Right lung (tissue), 5 donors: ENCODE measurements around the gene SORCS2. TPM values are rescaled to one million over a fixed set of nuclear protein-coding genes. Genes with fewer than 3 reads are reported as not detected.

Experiments
- DNase-seq, 2 donors: peaks; one replicate each; pipeline ENCODE4 v3.0.0-alpha.2; 2013
- polyA plus RNA-seq, 5 donors: library from polyadenylated mRNA; unstranded; fragments of 120-200 nt; gene quantifications; one replicate each; pipeline versions ENCODE4 v1.2.1 to v1.2.3, GENCODE V29; 2013; ENCODE audit warnings: inconsistent platforms in 1 of 5, low replicate concordance in 1 of 5; ENCODE audit not compliant: insufficient read length in 5 of 5, insufficient read depth in 1 of 5

SORCS2 gene
- polyA plus RNA-seq, 5 donors, result 4.8 to 8.6 (median 5.8) TPM

- no peak for DNase-seq
These were observed 311.4 kb downstream of the SORCS2 start for GRCh38 chr4:7503559-7504249.

DNA sequence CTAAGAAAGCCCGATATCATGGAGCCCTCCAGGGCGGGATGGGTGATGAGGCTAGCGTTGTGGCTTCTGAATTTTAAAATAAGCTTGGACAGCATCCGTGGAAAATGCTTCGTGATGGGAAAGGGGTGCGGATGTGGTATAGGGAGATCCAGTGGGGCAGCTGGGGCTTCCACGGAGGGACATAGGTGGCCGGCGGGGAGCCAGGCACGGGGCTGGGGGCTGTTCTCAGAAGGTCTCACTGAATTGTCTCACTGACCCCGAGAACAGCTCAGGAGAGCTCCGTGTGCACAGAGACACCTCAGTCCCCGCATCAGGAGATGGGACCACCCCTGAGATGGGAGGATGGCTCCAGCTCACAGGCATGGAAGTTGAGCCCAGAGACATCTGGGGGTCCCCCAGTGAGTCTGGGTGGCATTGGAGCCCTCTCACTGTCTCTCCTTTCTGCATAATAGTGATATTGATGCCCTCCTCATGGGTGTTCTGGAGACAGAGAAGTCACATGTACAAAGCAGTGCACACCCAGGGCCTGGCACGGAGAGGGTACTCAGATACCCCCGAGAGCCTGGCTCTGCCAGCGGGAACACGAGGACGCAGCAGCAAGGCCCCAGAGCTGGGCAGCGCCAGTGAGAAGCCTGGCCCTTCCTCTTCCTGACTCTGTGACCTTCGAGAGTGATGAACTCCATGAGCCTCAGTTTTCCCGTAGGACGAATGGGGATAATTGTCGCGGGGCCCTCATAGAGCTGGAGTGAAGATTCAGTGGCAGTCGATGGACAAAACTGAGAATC, 313.0 kb downstream of the SORCS2 start:
- DNase-seq, result no peak

GRCh38 chr4:7506119-7506518, 313.8 kb downstream of the SORCS2 start:
- no peak for DNase-seq

GRCh38 chr4:7506572-7506971, 314.2 kb downstream of the SORCS2 start:
- no peak for DNase-seq

DNA sequence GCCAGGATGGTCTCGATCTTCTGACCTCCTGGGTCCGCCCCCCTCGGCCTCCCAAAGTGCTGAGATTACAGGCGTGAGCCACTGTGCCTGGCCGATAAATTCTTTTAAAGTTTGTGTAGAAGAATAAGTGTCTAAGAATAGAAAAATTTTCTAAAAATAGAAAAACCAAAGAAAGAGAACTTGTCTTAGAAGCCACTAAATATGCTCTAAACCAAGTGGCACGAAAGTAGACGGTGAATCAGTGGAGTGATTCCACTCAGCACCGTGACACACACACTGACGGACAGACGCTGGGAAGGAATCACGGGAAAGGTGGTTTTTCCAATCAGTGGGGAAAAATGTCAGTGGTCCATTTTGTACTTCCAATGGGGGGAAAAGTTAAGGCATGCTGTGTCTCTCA, 315.0 kb downstream of the SORCS2 start:
- no peak for DNase-seq

- no peak for DNase-seq
These were observed 317.7 kb downstream of the SORCS2 start for GRCh38 chr4:7510066-7510465.

GRCh38 chr4:7510538-7510937, 318.2 kb downstream of the SORCS2 start:
- no peak for DNase-seq

DNA sequence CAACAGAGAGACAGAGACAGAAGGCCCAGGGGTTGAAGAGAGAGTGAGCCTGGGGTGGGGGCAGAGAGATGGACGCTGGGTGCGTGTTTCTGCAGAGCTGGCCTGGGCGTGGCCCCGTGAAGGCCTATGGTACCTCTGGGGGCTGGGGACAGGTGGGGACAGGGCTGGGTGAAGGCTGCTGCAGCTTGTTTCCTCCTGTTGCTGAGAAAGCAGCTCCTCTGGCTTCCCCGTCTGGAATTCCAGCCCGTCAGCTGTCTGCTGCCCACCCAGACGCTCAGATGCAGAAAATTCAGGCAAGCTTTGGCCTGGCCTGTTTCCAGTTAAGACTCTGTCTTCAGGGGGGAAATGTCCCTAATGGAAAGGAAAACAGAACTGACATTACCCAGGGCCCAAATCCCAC, 319.2 kb downstream of the SORCS2 start:
- DNase-seq, result no peak

- DNase-seq, result no peak
These were observed 320.1 kb downstream of the SORCS2 start for GRCh38 chr4:7512428-7512827.

DNA sequence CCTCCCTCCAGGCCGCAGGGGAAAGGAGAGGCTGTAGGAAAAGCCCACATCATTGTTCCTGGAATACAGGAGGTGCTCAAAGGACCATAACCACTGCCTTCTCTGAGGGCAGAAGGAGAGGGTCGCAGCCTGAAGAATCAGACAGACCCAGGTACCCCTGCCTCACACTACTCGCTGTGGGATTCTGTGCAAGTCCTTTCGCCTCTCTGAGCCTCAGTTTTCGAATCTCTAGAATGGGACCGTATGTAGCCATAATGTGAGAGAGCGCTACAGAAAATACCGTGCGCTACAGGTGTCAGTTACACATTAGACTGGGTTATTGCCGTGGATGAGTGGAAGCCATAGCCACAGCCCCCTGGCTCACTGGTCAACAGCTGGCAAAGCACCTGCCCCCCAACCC, 320.6 kb downstream of the SORCS2 start:
- DNase-seq, result no peak

DNA sequence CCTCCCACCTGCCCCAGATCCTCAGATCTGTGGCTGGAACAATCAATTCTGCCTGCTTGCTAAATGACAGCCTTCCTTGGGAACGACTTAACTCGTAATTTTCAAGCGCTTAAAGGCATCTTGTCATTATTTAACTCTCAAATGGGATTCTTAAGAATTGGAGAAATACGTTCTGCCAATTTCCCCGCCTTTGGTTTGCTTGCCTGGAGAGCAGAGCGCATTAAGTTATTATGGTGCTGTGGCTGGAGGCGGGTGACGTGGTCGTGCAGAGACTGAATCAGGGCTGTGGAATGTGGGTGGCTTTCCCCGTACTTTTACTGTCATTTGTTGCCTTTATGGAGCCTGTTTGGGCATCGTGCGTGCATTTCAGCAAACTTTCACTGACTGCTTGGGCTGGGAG, 321.3 kb downstream of the SORCS2 start:
- no peak for DNase-seq

- no peak for DNase-seq
These were observed 321.9 kb downstream of the SORCS2 start for GRCh38 chr4:7514281-7514680.

DNA sequence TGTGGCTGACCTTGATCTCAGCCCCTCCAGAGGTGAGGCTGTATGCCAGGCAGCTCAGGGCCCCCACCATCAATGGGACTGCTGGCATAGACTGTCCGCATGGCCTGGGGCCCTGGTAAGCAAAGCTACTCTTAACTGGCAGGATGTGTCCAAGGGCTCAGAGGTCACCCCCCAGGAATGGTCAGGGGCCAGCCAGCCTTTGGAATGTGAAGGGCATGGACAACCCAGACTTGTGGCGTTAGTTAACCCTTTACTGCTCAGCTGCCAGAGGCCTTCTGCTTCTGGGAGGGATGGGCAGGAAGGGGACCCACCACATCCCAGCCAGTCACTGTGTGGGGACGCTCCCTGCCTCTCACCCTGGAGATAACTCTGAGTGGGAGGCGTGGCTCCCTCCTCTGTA, 322.5 kb downstream of the SORCS2 start:
- DNase-seq, result no peak

DNA sequence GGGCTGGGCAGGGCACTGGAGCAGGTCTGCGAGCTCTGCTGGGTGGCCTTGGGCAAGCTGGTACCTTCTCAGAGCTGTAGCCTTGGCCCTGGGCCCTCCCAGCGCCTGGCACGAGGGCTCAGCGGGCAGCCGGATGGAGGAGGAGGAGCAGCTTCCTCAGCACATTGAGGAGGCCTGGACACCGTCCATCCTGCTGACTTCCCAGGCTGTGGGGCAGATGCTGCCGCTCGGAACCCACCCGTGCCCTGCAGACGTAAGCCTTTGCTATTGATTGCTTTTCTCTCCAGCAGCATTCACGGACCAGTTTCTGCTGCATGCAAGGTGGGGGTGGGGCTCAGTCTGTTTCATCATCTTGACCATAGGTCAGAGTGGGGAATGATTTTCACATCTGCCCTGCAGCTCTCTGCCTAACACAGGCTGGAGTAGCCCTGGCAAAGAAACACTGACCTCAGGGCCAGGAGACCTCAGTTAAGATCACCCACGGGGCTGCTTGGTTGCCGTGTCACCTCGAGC, 323.1 kb downstream of the SORCS2 start:
- DNase-seq, result no peak

DNA sequence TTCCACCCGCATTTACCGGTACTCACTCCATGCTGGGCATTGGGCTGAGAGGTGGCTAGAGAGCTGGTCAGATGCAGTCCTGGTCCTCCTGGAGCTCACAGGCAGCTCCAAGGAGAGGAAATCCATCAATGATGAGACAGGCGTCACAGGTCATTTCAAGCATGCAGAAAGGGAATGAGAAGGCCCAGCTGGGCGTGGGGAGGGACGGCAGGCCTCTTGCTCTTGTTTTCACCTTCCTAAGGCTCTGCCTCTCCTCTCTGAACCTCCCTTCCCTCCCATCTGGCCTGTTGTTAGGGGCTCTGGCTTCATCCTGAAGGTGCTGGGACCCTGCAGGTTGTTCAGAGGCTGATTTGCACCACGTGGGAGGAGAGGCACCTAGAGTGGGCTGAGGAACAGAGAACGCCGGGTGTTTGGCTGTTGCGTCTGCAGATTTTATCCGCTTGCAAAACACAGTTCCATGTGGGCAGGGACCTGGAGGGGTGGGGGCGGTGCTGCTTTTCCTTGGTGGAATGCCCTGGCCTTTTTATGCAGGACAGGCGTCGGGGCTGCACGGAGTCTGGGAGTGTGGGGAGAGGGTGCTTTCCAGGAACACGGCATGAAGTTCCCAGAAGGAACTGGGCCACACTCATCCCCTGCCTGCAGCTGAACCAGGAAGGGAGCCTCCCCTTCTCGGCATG, 323.9 kb downstream of the SORCS2 start:
- DNase-seq, result no peak

GRCh38 chr4:7516773-7517144, 324.4 kb downstream of the SORCS2 start:
- DNase-seq, result no peak

DNA sequence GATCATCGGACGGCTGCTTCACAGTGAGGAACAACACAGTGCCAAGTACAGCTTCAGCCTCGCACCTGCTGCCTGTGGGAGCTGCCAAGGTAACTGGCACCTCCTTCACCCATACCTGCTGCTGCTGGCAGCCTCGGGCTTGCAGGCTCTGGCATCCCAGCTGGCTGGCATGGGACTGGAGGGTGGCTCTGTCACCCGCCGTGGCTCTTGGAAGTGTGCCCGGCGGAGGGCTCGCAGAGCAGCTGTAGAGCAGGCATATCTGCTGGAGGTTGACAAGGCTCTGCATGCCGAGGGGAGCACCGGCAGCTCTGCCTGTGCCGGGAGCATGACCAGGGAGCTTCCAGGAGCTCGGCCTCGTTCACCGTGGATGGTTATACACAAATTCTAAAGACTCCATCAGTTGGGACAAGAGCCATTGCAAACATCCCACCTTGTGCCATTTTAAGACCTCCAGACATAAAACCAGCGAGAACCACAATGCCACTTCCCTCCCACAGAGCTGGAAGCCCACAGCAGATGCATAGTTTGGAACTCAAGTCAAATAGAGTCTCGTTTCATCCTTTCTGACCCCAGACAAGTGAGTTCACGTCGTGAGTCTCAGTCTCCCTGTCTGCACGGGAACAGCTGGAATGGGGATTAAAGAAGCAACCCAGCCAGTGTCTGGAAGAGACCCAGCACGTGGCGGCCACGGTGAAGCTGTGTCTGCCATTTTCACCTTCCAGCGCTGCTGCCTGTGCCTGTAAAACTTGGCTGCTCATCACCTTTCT, 326.7 kb downstream of the SORCS2 start:
- no peak for DNase-seq

GRCh38 chr4:7519638-7520376, 327.5 kb downstream of the SORCS2 start:
- no peak for DNase-seq

DNA sequence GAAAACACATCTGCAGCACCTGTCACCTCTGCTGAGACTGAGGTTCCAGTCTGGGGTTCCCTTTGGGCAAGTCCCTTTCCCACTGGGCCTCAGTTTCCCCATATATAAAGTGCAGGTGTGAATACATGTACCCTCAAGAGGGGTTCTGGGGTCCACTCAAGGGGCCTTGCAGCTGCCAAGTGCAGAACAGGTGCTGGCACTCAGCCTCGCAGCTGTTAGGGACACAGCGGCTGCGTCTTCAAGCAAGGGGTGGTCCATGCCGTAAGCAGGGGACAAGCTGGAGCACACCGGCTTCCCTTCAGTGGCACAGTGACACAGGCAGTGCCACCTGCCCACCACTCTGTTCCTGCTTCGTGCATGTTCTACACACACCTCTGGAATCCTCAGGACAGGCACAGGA, 329.3 kb downstream of the SORCS2 start:
- no peak for DNase-seq

DNA sequence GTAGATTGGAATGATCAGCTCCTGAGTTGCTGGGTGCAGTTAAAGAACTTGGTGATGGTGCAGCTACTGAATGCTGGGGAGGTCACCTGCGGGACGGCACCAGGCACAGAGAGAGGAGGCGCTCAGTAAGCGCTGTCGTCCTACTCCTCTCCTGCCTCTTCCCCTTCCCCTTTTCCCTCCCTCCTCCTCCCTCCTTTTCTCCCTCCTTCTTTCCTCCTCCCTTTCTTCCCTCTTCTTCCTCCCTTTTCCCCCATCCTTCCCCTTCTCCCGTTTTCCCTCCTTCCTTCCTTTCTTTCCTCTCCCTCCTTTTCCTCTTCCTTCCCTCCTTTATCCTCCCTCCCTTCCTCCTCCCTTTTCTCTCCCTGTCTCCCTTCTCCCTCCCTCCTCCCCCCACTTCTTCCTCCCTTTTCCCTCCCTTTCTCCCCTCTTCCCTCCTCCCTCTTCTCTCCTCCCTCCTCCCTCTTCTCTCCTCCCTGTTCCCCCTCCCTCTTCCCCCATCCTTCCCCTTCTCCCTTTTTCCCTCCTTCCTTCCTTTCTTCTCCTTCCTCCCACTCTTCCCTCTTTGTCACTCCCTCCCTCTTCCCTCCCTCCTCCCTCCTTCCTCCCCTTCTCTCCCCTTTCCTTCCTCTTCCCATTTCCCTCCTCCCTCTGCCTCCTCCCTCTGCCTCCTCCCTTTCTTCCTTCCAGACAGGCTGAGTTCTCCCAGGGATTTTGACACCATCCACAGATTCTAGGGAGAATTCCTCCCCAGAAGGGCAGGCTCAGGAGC, 330.3 kb downstream of the SORCS2 start:
- DNase-seq, result no peak
